Astrocyte (in vitro differentiated cells and primary cell): ENCODE measurements around the gene CMPK2.

ENCODE experiments used
- CTCF ChIP-seq: IDR thresholded peaks from 2 replicates; pipeline ENCODE4 v1.5.1; 2011; ENCODE audit warnings: low read depth, mild to moderate bottlenecking, inconsistent platforms, low read length, moderate library complexity; ENCODE audit not compliant: insufficient read depth
- EZH2 ChIP-seq: IDR thresholded peaks from 2 replicates; pipeline ENCODE4 v1.6.1; 2012; ENCODE audit warnings: mild to moderate bottlenecking, low read length, inconsistent platforms; ENCODE audit not compliant: insufficient read depth

- TF ChIP-seq CTCF = no peak
- no peak for TF ChIP-seq EZH2
Measured at GRCh38 chr2:6838673-6839319, 26.9 kb downstream of the CMPK2 start.
